GM12872 (cell line): Measurements from ENCODE around the gene AAMDC.

ENCODE experiments used
- TF ChIP-seq, protein P1 (sequence below): IDR thresholded peaks from 3 replicates; pipeline ENCODE4 v1.5.1; 2011; ENCODE audit warnings: low read depth, mild to moderate bottlenecking, low read length, moderate library complexity; ENCODE audit not compliant: insufficient read depth

The AAMDC gene

DNA sequence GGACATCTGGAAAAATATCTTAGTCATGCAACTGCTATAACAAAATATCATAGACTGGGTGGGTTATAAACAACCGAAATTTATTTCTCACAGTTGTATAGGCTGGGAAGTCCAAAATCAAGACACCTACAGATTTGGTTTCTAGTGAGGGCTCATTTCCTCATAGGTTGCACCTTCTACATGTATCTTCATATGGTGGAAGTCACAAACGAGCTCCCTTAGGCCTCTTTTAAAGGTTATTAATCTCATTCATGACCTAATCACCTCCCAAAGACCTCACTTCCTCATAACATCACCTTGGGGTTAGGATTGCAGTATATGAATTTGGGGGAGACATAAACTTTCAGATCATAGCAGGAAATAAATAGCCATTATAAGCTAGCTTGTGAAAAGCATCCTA, 88.3 kb downstream of the AAMDC start:
- TF ChIP-seq, protein P1, sequence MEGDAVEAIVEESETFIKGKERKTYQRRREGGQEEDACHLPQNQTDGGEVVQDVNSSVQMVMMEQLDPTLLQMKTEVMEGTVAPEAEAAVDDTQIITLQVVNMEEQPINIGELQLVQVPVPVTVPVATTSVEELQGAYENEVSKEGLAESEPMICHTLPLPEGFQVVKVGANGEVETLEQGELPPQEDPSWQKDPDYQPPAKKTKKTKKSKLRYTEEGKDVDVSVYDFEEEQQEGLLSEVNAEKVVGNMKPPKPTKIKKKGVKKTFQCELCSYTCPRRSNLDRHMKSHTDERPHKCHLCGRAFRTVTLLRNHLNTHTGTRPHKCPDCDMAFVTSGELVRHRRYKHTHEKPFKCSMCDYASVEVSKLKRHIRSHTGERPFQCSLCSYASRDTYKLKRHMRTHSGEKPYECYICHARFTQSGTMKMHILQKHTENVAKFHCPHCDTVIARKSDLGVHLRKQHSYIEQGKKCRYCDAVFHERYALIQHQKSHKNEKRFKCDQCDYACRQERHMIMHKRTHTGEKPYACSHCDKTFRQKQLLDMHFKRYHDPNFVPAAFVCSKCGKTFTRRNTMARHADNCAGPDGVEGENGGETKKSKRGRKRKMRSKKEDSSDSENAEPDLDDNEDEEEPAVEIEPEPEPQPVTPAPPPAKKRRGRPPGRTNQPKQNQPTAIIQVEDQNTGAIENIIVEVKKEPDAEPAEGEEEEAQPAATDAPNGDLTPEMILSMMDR, result no peak
